HG03469 (cell line): ENCODE measurements around the gene IGF1.

ENCODE experiments used
- ATAC-seq: cut with Tn5 transposase; IDR thresholded peaks from one replicate; pipeline ENCODE4 v1.9.1; 2021; ENCODE audit warnings: mild to moderate bottlenecking, moderate library complexity, moderate number of reproducible peaks; ENCODE audit not compliant: unreplicated experiment

Gene IGF1

GRCh38 chr12:102480406-102480805 lies at the start of gene IGF1:
IGF1 (minus strand) TSS chr12:102480563; CDS start chr12:102480381, 182 bp downstream.
- no peak for ATAC-seq

GRCh38 chr12:102528111-102528510 lies 47.7 kb upstream of the IGF1 start:
- no peak for ATAC-seq

GRCh38 chr12:102527171-102527720 lies 46.9 kb upstream of the IGF1 start:
- no peak for ATAC-seq

- no peak for ATAC-seq
These were observed 46.3 kb upstream of the IGF1 start for GRCh38 chr12:102526656-102527055.

- ATAC-seq, result no peak
These were observed 42.4 kb upstream of the IGF1 start for GRCh38 chr12:102522768-102523167.

GRCh38 chr12:102521662-102522277 lies 41.4 kb upstream of the IGF1 start:
- ATAC-seq, result no peak

- ATAC-seq, result no peak
These were observed 38.5 kb upstream of the IGF1 start for GRCh38 chr12:102518871-102519270.

- ATAC-seq, result no peak
These were observed 34.3 kb upstream of the IGF1 start for GRCh38 chr12:102514696-102515095.

GRCh38 chr12:102513739-102514138 lies 33.4 kb upstream of the IGF1 start:
- ATAC-seq, result no peak

- ATAC-seq, result no peak
These were observed 32.9 kb upstream of the IGF1 start for GRCh38 chr12:102513272-102513671.

- ATAC-seq, result no peak
These were observed 32.2 kb upstream of the IGF1 start for GRCh38 chr12:102512523-102512922.

GRCh38 chr12:102511575-102511974 lies 31.2 kb upstream of the IGF1 start:
- ATAC-seq, result no peak

GRCh38 chr12:102510463-102510862 lies 30.1 kb upstream of the IGF1 start:
- ATAC-seq, result no peak

- ATAC-seq, result no peak
These were observed 29.7 kb upstream of the IGF1 start for GRCh38 chr12:102510031-102510430.

GRCh38 chr12:102509123-102509626 lies 28.8 kb upstream of the IGF1 start:
- no peak for ATAC-seq

- no peak for ATAC-seq
These were observed 27.7 kb upstream of the IGF1 start for GRCh38 chr12:102508052-102508451.

- no peak for ATAC-seq
These were observed 26.9 kb upstream of the IGF1 start for GRCh38 chr12:102507301-102507700.

- no peak for ATAC-seq
These were observed 24.5 kb upstream of the IGF1 start for GRCh38 chr12:102504871-102505270.

- no peak for ATAC-seq
These were observed 23.9 kb upstream of the IGF1 start for GRCh38 chr12:102504280-102504679.

- ATAC-seq, result no peak
These were observed 23.5 kb upstream of the IGF1 start for GRCh38 chr12:102503831-102504230.

GRCh38 chr12:102503056-102503681 lies 22.8 kb upstream of the IGF1 start:
- peak; percentile 58 for ATAC-seq

- no peak for ATAC-seq
These were observed 21.4 kb upstream of the IGF1 start for GRCh38 chr12:102501773-102502172.
